Neural cell (in vitro differentiated cells): Measurements from ENCODE around the gene PLXNA2.

ENCODE experiments used
- CTCF ChIP-seq: fragments of 450-650 bp; IDR thresholded peaks from 2 replicates; pipeline ENCODE4 v1.5.1; 2014; ENCODE audit warnings: antibody characterized with exemption, mild to moderate bottlenecking, moderate library complexity; ENCODE audit not compliant: poor library complexity, severe bottlenecking
- EP300 ChIP-seq: fragments of 450-650 bp; conservative IDR thresholded peaks from 2 replicates; pipeline ENCODE4 v1.6.1; 2014; ENCODE audit warnings: antibody characterized with exemption, mild to moderate bottlenecking, moderate library complexity; ENCODE audit not compliant: poor library complexity, severe bottlenecking
- EZH2 ChIP-seq: fragments of 200-600, 300-800 bp; shearing (Covaris generic), sonication (generic); IDR thresholded peaks from 2 replicates; pipeline ENCODE4 v1.6.1; 2014; ENCODE audit warnings: antibody characterized with exemption, low read length, borderline replicate concordance, mild to moderate bottlenecking; ENCODE audit not compliant: insufficient read depth, poor library complexity, severe bottlenecking
- MXI1 ChIP-seq: fragments of 450-650 bp; conservative IDR thresholded peaks from 2 replicates; pipeline ENCODE4 v1.6.1; 2014; ENCODE audit warnings: antibody characterized with exemption, mild to moderate bottlenecking; ENCODE audit not compliant: poor library complexity, severe bottlenecking
- POLR2AphosphoS5 ChIP-seq: IDR thresholded peaks from 2 replicates; pipeline ENCODE4 v1.6.1; 2012
- RAD21 ChIP-seq: fragments of 450-650 bp; conservative IDR thresholded peaks from 2 replicates; pipeline ENCODE4 v1.6.1; 2014; ENCODE audit warnings: antibody characterized with exemption, mild to moderate bottlenecking, moderate library complexity
- SMC3 ChIP-seq: fragments of 450-650 bp; conservative IDR thresholded peaks from 2 replicates; pipeline ENCODE4 v1.6.1; 2014; ENCODE audit warnings: antibody characterized with exemption, mild to moderate bottlenecking, moderate library complexity; ENCODE audit not compliant: poor library complexity
- TF ChIP-seq, protein P1 (sequence below): IDR thresholded peaks from 2 replicates; pipeline ENCODE4 v1.6.1; 2012; ENCODE audit warnings: borderline replicate concordance

DNA sequence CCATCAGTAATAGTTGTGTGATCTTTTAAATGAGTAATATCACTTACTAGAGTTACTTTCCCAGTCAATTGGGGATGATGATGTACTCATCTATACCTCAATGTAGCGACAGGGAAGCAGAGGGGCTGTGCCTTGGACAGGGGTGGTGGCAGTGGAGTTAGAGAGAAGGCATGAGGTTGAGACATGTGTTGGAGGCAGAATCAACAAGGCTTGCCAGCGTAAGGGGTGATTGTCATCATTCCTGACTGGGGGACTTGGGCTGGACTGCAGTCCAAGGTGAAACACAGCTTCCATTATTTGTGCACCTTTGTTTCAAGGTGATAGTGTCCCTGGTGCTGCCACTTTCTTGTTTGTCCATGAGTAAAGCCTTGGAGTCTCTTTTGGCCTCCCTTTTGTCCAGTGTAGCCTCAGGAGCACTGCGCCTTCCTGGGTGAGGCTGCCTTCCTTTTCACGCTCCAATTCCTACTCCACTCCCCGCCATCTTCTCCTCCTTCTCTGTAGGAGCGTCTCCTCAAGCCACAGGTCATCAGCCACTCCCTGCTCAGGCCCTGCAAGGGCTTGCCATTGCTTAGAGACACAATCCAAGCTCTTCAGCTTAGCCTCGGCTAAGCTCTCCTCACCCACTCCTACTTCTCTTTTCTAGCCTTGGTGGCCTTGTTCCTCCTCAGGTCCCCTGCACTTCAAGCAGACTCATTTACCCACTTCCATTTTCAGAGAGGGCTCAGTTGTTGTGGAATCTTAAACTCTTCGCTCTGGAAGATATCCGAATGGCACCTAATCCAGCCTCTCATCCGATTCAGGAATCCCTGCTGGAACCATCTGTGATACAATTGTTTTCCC, 255.6 kb downstream of the PLXNA2 start:
- TF ChIP-seq EP300 (no peak), EZH2 (no peak), POLR2AphosphoS5 (no peak), RAD21 (no peak), CTCF (no peak), SMC3 (no peak), MXI1 (no peak)
- TF ChIP-seq, protein P1, sequence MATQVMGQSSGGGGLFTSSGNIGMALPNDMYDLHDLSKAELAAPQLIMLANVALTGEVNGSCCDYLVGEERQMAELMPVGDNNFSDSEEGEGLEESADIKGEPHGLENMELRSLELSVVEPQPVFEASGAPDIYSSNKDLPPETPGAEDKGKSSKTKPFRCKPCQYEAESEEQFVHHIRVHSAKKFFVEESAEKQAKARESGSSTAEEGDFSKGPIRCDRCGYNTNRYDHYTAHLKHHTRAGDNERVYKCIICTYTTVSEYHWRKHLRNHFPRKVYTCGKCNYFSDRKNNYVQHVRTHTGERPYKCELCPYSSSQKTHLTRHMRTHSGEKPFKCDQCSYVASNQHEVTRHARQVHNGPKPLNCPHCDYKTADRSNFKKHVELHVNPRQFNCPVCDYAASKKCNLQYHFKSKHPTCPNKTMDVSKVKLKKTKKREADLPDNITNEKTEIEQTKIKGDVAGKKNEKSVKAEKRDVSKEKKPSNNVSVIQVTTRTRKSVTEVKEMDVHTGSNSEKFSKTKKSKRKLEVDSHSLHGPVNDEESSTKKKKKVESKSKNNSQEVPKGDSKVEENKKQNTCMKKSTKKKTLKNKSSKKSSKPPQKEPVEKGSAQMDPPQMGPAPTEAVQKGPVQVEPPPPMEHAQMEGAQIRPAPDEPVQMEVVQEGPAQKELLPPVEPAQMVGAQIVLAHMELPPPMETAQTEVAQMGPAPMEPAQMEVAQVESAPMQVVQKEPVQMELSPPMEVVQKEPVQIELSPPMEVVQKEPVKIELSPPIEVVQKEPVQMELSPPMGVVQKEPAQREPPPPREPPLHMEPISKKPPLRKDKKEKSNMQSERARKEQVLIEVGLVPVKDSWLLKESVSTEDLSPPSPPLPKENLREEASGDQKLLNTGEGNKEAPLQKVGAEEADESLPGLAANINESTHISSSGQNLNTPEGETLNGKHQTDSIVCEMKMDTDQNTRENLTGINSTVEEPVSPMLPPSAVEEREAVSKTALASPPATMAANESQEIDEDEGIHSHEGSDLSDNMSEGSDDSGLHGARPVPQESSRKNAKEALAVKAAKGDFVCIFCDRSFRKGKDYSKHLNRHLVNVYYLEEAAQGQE: no peak
